Embryonic facial prominence (tissue), 1 donor: ENCODE data around the gene NRG3.
A peak's percentile ranks its signal among the peaks of the same experiment; 100 is the strongest.
"Not testable (repeated sequence)": the region's sequence is repeated elsewhere in the genome, so short reads cannot be mapped to it uniquely, and the experiment has no call there.

Experiments used
- DNase-seq: peaks from one replicate; pipeline ENCODE4 v3.0.0-alpha.2; 2016; ENCODE audit errors: extremely low spot score

The NRG3 gene

GRCh38 chr10:81959016-81959415 is 84.0 kb downstream of the NRG3 start:
- DNase-seq, result no peak

GRCh38 chr10:81961451-81962184 is 86.6 kb downstream of the NRG3 start:
- no peak for DNase-seq

GRCh38 chr10:81963606-81964005 is 88.6 kb downstream of the NRG3 start:
- no peak for DNase-seq

GRCh38 chr10:81967716-81968115 is 92.7 kb downstream of the NRG3 start:
- DNase-seq, result no peak

GRCh38 chr10:81969136-81969535 is 94.1 kb downstream of the NRG3 start:
- DNase-seq, result no peak

- DNase-seq, result peak; percentile 17
Observed at GRCh38 chr10:81978238-81978637, 103.2 kb downstream of the NRG3 start.

GRCh38 chr10:81981724-81982123 is 106.7 kb downstream of the NRG3 start:
- DNase-seq, result no peak

- no peak for DNase-seq
Observed at GRCh38 chr10:81984428-81984827, 109.4 kb downstream of the NRG3 start.

- DNase-seq, result no peak
Observed at GRCh38 chr10:81995254-81995653, 120.3 kb downstream of the NRG3 start.

GRCh38 chr10:81996927-81997326 is 121.9 kb downstream of the NRG3 start:
- DNase-seq, result no peak

GRCh38 chr10:82020999-82021398 is 146.0 kb downstream of the NRG3 start:
- DNase-seq, result no peak

GRCh38 chr10:82027711-82028110 is 152.7 kb downstream of the NRG3 start:
- no peak for DNase-seq

GRCh38 chr10:82037076-82037475 is 162.1 kb downstream of the NRG3 start:
- no peak for DNase-seq

- DNase-seq, result no peak
Observed at GRCh38 chr10:82038587-82038986, 163.6 kb downstream of the NRG3 start.

GRCh38 chr10:82040336-82040735 is 165.3 kb downstream of the NRG3 start:
- no peak for DNase-seq

GRCh38 chr10:82041018-82041417 is 166.0 kb downstream of the NRG3 start:
- no peak for DNase-seq

GRCh38 chr10:82056391-82056790 is 181.4 kb downstream of the NRG3 start:
- no peak for DNase-seq

GRCh38 chr10:82067192-82067591 is 192.2 kb downstream of the NRG3 start:
- DNase-seq, result not testable (repeated sequence)

GRCh38 chr10:82068501-82068900 is 193.5 kb downstream of the NRG3 start:
- no peak for DNase-seq

- no peak for DNase-seq
Observed at GRCh38 chr10:82071231-82071630, 196.2 kb downstream of the NRG3 start.

- no peak for DNase-seq
Observed at GRCh38 chr10:82072124-82072523, 197.1 kb downstream of the NRG3 start.

- no peak for DNase-seq
Observed at GRCh38 chr10:82075605-82076004, 200.6 kb downstream of the NRG3 start.

- DNase-seq, result no peak
Observed at GRCh38 chr10:82084496-82084895, 209.5 kb downstream of the NRG3 start.

- no peak for DNase-seq
Observed at GRCh38 chr10:82084904-82085303, 209.9 kb downstream of the NRG3 start.
